OCI-LY1 (cell line): ENCODE results near the gene MARS1.

Experiments used
- EZH2 ChIP-seq: fragments of 200-600 bp; sonication (generic), shearing (Covaris generic); IDR thresholded peaks from 2 replicates; pipeline ENCODE4 v1.8.0; 2017; ENCODE audit warnings: borderline replicate concordance, mixed run types, mild to moderate bottlenecking, antibody characterized with exemption, low read length, moderate library complexity, mixed read lengths
- TF ChIP-seq, protein P1 (sequence below): fragments of 200-600 bp; sonication (generic), shearing (Covaris generic); IDR thresholded peaks from 2 replicates; pipeline ENCODE4 v1.5.1; 2017; ENCODE audit warnings: mild to moderate bottlenecking, antibody characterized with exemption, low read length, moderate library complexity, mixed read lengths

DNA sequence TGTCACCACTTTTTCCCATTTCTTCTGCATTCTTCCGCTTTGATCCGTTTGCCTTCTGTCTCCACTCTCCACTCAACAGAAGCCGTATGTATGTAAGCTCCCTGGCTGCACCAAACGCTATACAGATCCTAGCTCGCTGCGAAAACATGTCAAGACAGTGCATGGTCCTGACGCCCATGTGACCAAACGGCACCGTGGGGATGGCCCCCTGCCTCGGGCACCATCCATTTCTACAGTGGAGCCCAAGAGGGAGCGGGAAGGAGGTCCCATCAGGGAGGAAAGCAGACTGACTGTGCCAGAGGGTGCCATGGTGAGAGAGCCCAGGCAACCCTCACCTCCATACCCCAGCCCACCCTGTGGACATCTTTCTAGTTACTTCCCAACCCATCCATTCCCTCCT, 20.0 kb upstream of the MARS1 start:
- TF ChIP-seq, protein P1, sequence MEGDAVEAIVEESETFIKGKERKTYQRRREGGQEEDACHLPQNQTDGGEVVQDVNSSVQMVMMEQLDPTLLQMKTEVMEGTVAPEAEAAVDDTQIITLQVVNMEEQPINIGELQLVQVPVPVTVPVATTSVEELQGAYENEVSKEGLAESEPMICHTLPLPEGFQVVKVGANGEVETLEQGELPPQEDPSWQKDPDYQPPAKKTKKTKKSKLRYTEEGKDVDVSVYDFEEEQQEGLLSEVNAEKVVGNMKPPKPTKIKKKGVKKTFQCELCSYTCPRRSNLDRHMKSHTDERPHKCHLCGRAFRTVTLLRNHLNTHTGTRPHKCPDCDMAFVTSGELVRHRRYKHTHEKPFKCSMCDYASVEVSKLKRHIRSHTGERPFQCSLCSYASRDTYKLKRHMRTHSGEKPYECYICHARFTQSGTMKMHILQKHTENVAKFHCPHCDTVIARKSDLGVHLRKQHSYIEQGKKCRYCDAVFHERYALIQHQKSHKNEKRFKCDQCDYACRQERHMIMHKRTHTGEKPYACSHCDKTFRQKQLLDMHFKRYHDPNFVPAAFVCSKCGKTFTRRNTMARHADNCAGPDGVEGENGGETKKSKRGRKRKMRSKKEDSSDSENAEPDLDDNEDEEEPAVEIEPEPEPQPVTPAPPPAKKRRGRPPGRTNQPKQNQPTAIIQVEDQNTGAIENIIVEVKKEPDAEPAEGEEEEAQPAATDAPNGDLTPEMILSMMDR, result no peak
- no peak for TF ChIP-seq EZH2
